Measurements from ENCODE around the gene RYR2. TPM values are rescaled to one million over a fixed set of nuclear protein-coding genes. Genes with fewer than 3 reads are reported as not detected.
"Not testable (repeated sequence)": the region's sequence is repeated elsewhere in the genome, so short reads cannot be mapped to it uniquely, and the experiment has no call there.

Gene RYR2
- total RNA-seq, 2 experiments from 2014 or later = not detected

DNA sequence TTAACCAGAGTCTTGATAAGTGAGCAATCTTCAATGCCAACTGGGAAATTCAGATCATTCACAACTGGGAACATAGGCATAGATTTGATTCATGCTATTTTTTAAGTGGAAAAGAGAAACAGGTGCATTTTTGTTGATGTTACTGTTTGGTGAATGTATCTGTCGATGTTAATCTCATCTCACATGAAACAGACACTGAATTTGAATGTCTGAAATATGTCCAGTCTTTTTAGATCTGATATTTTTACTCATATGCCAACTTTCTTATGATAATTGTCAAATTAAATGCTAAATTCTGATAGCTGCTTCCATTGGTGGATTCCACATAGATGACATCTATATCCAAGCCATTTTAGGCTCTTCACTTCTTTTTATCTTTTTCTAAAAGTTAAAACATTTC lies 213.1 kb downstream of the RYR2 start:
- no peak for DNase-seq
- ChIA-PET CTCF (no interaction called here), POLR2A (no interaction called here)
- no peaks in the 10 kb centered on the region for H3K36me3 Mint-ChIP-seq (ENCODE audit: low read depth)
- no peaks in the 10 kb centered on the region for H3K27me3 Mint-ChIP-seq
- no peak overlapping the region for H3K4me3 Mint-ChIP-seq
- H3K9me3 Mint-ChIP-seq = peaks cover 6% of the 10 kb centered on the region
- no peak overlapping the region for H3K27ac Mint-ChIP-seq
- H3K4me1 Mint-ChIP-seq = no peaks in the 10 kb centered on the region

GRCh38 chr1:237258871-237259270 lies 216.9 kb downstream of the RYR2 start:
- Mint-ChIP-seq H3K36me3 (ENCODE audit: low read depth) (no peaks in the 10 kb centered on the region), H3K4me1 (no peaks in the 10 kb centered on the region), H3K4me3 (no peak overlapping the region), H3K27ac (no peak overlapping the region), H3K9me3 (peaks cover 6% of the 10 kb centered on the region), H3K27me3 (no peaks in the 10 kb centered on the region)
- ChIA-PET POLR2A (no interaction called here), CTCF (no interaction called here)
- DNase-seq = no peak

GRCh38 chr1:237261198-237261597 lies 219.2 kb downstream of the RYR2 start:
- POLR2A ChIA-PET = no interaction called here
- Mint-ChIP-seq H3K4me1 (no peaks in the 10 kb centered on the region), H3K4me3 (no peak overlapping the region), H3K9me3 (peaks cover 2% of the 10 kb centered on the region), H3K36me3 (ENCODE audit: low read depth) (no peaks in the 10 kb centered on the region), H3K27me3 (no peaks in the 10 kb centered on the region), H3K27ac (no peak overlapping the region)
- CTCF ChIA-PET = no interaction called here
- DNase-seq = no peak

DNA sequence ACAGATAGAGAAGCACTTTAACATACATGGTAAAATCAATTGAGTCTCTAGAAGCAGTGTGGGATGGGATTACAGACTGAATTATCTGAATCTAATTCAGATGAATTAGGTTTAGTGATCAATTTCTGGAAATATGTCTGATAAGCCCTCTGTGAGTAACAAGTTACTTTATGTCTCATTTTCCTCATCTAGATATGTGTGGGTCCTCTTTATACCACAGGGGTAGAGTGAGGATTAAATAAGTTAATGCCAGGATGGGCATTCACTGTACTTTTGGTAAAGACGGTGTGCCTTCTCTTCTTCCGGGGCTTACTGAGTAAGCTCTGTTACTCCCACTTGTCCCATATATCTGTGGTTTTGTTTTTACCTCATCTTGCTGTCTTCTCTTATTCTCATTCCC lies 225.8 kb downstream of the RYR2 start:
- no peak overlapping the region for H3K4me3 Mint-ChIP-seq
- H3K36me3 Mint-ChIP-seq (ENCODE audit: low read depth) = no peaks in the 10 kb centered on the region
- peaks cover 2% of the 10 kb centered on the region for H3K27me3 Mint-ChIP-seq
- H3K9me3 Mint-ChIP-seq = no peaks in the 10 kb centered on the region
- POLR2A ChIA-PET = no interaction called here
- no peaks in the 10 kb centered on the region for H3K4me1 Mint-ChIP-seq
- CTCF ChIA-PET = interaction anchor here (1.2 kb wide), 1 partner anchor 23 kb away, joined by 3 read pairs; no protein-coding TSS in a partner anchor
- no peak overlapping the region for H3K27ac Mint-ChIP-seq
- DNase-seq = no peak

DNA sequence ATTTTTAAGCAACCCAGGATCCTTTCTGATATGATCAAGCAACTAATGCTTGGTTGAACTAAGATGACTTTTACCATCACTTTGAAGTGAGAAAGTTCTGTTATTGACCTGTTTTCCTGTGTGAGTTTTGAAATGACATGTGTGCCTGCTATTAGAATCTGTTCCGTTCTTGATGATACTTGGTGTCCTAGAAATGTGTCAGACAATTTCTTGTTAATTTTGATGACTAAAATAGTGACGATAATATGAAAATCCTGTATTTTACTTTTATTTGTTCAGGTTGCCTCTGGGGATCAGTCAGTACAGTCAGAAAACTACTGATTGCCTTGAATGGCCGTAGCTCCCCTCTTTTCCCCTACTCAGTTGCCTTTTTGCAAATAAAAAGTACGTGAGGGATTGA lies 228.0 kb downstream of the RYR2 start:
- Mint-ChIP-seq H3K27ac (no peak overlapping the region), H3K4me1 (no peaks in the 10 kb centered on the region), H3K4me3 (no peak overlapping the region), H3K27me3 (peaks cover 2% of the 10 kb centered on the region), H3K9me3 (no peaks in the 10 kb centered on the region), H3K36me3 (ENCODE audit: low read depth) (no peaks in the 10 kb centered on the region)
- POLR2A ChIA-PET = no interaction called here
- CTCF ChIA-PET = no interaction called here
- DNase-seq = no peak

GRCh38 chr1:237270353-237270752 lies 228.4 kb downstream of the RYR2 start:
- H3K36me3 Mint-ChIP-seq (ENCODE audit: low read depth) = no peaks in the 10 kb centered on the region
- DNase-seq = no peak
- no peak overlapping the region for H3K4me3 Mint-ChIP-seq
- ChIA-PET POLR2A (no interaction called here), CTCF (no interaction called here)
- H3K27ac Mint-ChIP-seq = no peak overlapping the region
- peaks cover 2% of the 10 kb centered on the region for H3K27me3 Mint-ChIP-seq
- no peaks in the 10 kb centered on the region for H3K4me1 Mint-ChIP-seq
- H3K9me3 Mint-ChIP-seq = no peaks in the 10 kb centered on the region

DNA sequence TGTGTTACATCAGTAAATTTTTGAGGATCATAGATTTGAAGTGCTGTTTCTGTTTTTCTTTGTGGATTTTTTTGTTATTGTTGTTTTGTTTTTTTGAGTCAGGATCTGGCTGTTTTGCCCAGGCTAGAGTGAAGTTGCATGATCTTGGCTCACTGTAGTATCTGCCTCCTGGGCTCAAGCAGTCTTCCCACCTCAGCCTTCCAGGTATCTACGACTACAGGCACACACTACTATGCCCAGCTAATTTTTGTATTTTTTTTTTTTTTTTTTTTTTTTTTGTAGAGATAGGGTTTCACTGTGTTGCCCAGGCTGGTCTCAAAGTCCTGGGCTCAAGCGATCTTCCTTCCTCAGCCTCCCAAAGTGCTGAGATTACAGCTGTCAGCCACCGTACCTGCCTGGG lies 236.0 kb downstream of the RYR2 start:
- DNase-seq, CTCF ChIA-PET, H3K4me3 Mint-ChIP-seq: not testable (repeated sequence)

GRCh38 chr1:237279629-237280028 lies 237.6 kb downstream of the RYR2 start:
- Mint-ChIP-seq H3K27ac (no peak overlapping the region), H3K4me3 (no peak overlapping the region), H3K4me1 (no peaks in the 10 kb centered on the region), H3K9me3 (no peaks in the 10 kb centered on the region), H3K36me3 (ENCODE audit: low read depth) (no peaks in the 10 kb centered on the region), H3K27me3 (no peaks in the 10 kb centered on the region)
- ChIA-PET POLR2A (no interaction called here), CTCF (no interaction called here)
- no peak for DNase-seq

More for the DNA sequence above, 236.0 kb downstream of the RYR2 start:
- POLR2A ChIA-PET; H3K27me3 Mint-ChIP-seq; H3K9me3 Mint-ChIP-seq; H3K27ac Mint-ChIP-seq; H3K4me1 Mint-ChIP-seq; H3K36me3 Mint-ChIP-seq (ENCODE audit: low read depth): not testable (repeated sequence)

GRCh38 chr1:237281481-237281880 lies 239.5 kb downstream of the RYR2 start:
- POLR2A ChIA-PET = no interaction called here
- Mint-ChIP-seq H3K4me1 (no peaks in the 10 kb centered on the region), H3K9me3 (no peaks in the 10 kb centered on the region), H3K27me3 (no peaks in the 10 kb centered on the region), H3K4me3 (no peak overlapping the region), H3K36me3 (ENCODE audit: low read depth) (no peaks in the 10 kb centered on the region), H3K27ac (no peak overlapping the region)
- DNase-seq = no peak
- CTCF ChIA-PET = no interaction called here

GRCh38 chr1:237282208-237282783 lies 240.3 kb downstream of the RYR2 start:
- no peak for DNase-seq
- no peaks in the 10 kb centered on the region for H3K9me3 Mint-ChIP-seq
- no peak overlapping the region for H3K4me3 Mint-ChIP-seq
- H3K27ac Mint-ChIP-seq = no peak overlapping the region
- POLR2A ChIA-PET = no interaction called here
- CTCF ChIA-PET = no interaction called here
- H3K27me3 Mint-ChIP-seq = no peaks in the 10 kb centered on the region
- no peaks in the 10 kb centered on the region for H3K4me1 Mint-ChIP-seq
- H3K36me3 Mint-ChIP-seq (ENCODE audit: low read depth) = no peaks in the 10 kb centered on the region

DNA sequence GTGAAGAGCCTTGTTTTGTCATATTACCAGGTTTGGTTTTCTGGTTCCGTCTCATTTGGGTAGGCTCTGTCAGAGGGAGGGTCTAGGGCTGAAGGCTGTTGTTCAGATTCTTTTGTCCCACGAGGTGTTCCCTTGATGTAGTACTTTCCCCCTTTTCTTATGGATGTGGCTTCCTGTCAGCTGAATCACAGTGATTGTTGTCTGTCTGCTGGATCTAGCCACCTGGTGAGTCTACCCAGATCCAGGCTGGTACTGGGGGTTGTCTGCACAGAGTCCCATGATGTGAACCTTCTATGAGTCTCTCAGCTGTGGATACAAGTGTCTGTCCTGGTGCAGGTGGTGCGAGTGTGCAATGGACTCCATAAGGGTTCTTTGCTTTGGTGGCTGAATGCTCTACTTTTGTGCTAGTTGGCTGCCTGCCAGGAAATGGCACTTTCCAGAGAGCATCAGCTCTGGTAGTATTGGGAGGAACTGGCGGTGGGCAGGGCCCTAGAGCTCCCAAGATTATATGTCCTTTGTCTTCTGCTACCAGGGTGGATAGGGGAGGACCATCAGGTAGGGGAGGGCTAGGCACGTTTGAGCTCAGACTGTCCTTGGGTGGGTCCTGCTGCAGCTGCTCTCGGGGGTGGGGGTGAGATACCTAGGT lies 246.0 kb downstream of the RYR2 start:
- no peaks in the 10 kb centered on the region for H3K4me1 Mint-ChIP-seq
- H3K27ac Mint-ChIP-seq = no peak overlapping the region
- ChIA-PET CTCF (no interaction called here), POLR2A (no interaction called here)
- no peak for DNase-seq
- no peak overlapping the region for H3K4me3 Mint-ChIP-seq
- no peaks in the 10 kb centered on the region for H3K36me3 Mint-ChIP-seq (ENCODE audit: low read depth)
- H3K9me3 Mint-ChIP-seq = no peaks in the 10 kb centered on the region
- no peaks in the 10 kb centered on the region for H3K27me3 Mint-ChIP-seq

DNA sequence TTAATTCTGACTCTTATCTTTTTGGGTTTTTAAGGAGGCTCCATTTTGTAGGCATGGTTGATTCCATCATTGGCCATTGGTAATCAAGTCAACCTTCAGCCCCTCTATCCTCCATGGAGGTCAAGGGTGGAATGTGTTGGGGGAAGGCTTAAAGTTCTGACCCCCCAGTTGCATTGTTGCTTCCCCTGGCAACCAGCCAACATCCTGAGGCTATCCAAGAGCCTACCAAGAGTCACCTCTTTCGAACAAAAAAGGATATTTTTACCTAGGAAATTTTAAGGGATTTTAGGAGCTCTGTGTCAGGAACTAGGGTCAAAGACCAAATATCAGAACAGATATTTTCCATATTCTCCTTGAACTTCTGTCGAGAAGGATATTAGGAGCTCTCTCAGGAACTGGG lies 251.8 kb downstream of the RYR2 start:
- Mint-ChIP-seq H3K4me3 (no peak overlapping the region), H3K36me3 (ENCODE audit: low read depth) (no peaks in the 10 kb centered on the region), H3K27ac (no peak overlapping the region), H3K4me1 (no peaks in the 10 kb centered on the region), H3K9me3 (no peaks in the 10 kb centered on the region), H3K27me3 (no peaks in the 10 kb centered on the region)
- ChIA-PET POLR2A (no interaction called here), CTCF (no interaction called here)
- DNase-seq = no peak

DNA sequence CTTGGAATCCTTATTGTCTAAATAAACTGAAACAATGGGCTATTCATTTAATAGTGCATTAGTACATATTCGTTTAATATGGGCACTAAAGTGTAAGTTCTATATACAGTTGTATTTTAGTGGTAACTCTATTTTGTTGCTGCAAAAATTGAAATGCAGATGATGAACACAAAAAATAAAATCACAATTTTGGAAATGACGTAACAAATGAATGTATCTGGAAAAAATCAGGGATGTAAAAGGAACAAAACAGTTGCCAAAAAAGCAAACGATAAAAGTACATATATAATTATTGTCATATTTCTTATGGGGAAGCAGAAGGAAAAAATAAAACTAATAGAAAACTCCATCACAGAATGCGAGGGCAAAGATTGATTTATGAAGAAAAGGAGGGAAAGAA lies 254.9 kb downstream of the RYR2 start:
- Mint-ChIP-seq H3K27ac (no peak overlapping the region), H3K4me1 (no peaks in the 10 kb centered on the region), H3K4me3 (no peak overlapping the region), H3K27me3 (no peaks in the 10 kb centered on the region), H3K9me3 (no peaks in the 10 kb centered on the region), H3K36me3 (ENCODE audit: low read depth) (no peaks in the 10 kb centered on the region)
- CTCF ChIA-PET = no interaction called here
- DNase-seq = no peak
- POLR2A ChIA-PET = no interaction called here

GRCh38 chr1:237300642-237301041 lies 258.7 kb downstream of the RYR2 start:
- Mint-ChIP-seq H3K4me1 (no peaks in the 10 kb centered on the region), H3K4me3 (no peak overlapping the region), H3K27ac (no peak overlapping the region), H3K36me3 (ENCODE audit: low read depth) (no peaks in the 10 kb centered on the region), H3K9me3 (no peaks in the 10 kb centered on the region), H3K27me3 (no peaks in the 10 kb centered on the region)
- ChIA-PET POLR2A (no interaction called here), CTCF (no interaction called here)
- no peak for DNase-seq

Measured in activated CD4-positive, alpha-beta T cell treated with anti-CD3 and anti-CD28 coated beads, Interleukin-2, amount 10 ng/mL, durations not matched to agents 7 days and 5 days (primary cell).